ENCODE measurements around the gene HDAC5.
"Not testable (repeated sequence)": the region's sequence is repeated elsewhere in the genome, so short reads cannot be mapped to it uniquely, and the experiment has no call there.

Gene HDAC5

GRCh38 chr17:44132275-44132821 is 8.9 kb upstream of the HDAC5 start:
- no peak for DNase-seq

GRCh38 chr17:44131372-44131771 is 7.9 kb upstream of the HDAC5 start:
- DNase-seq, result not testable (repeated sequence)

GRCh38 chr17:44130693-44131349 is 7.4 kb upstream of the HDAC5 start:
- DNase-seq, result no peak

GRCh38 chr17:44128383-44128782 is 4.9 kb upstream of the HDAC5 start:
- no peak for DNase-seq

- no peak for DNase-seq
Measured at GRCh38 chr17:44124118-44124438, 637 bp upstream of the HDAC5 start.

- peak in 2 of 4 experiments; percentile 36 to 38 for DNase-seq
Measured at GRCh38 chr17:44122816-44123355, 555 bp downstream of the HDAC5 start.

- DNase-seq, result no peak
Measured at GRCh38 chr17:44121997-44122815, 1.2 kb downstream of the HDAC5 start.

GRCh38 chr17:44120851-44121605 is 2.4 kb downstream of the HDAC5 start:
- DNase-seq, result no peak

GRCh38 chr17:44120281-44120680 is 3.2 kb downstream of the HDAC5 start:
- DNase-seq, result not testable (repeated sequence)

GRCh38 chr17:44119798-44120197 is 3.6 kb downstream of the HDAC5 start:
- no peak for DNase-seq

- DNase-seq, result no peak
Measured at GRCh38 chr17:44119062-44119461, 4.4 kb downstream of the HDAC5 start.

GRCh38 chr17:44118427-44119050 is 4.9 kb downstream of the HDAC5 start:
- DNase-seq, result no peak

- DNase-seq, result no peak
Measured at GRCh38 chr17:44117351-44117750, 6.1 kb downstream of the HDAC5 start.

- DNase-seq, result peak in 1 of 4 experiments; percentile 18
Measured at GRCh38 chr17:44115585-44116415, 7.6 kb downstream of the HDAC5 start.

- DNase-seq, result no peak
Measured at GRCh38 chr17:44113868-44114840, 9.3 kb downstream of the HDAC5 start.

GRCh38 chr17:44113382-44113781 is 10.1 kb downstream of the HDAC5 start:
- no peak for DNase-seq

- no peak for DNase-seq
Measured at GRCh38 chr17:44112284-44113280, 10.9 kb downstream of the HDAC5 start.

- DNase-seq, result no peak
Measured at GRCh38 chr17:44111777-44112176, 11.7 kb downstream of the HDAC5 start.

All from activated naive CD4-positive, alpha-beta T cell (primary cell).